Natural killer cell (primary cell): ENCODE results near the gene ALCAM. TPM values are rescaled to one million over a fixed set of nuclear protein-coding genes. Genes with fewer than 3 reads are reported as not detected.

Source experiments
- ATAC-seq, 3 donors: fragments of 150-1000 bp in 2 of 3; fragments of 200-7000 bp in 1 of 3; cut with Tn5 transposase; 1 replicate in 1 of 3; 2 replicates in 2 of 3; pipeline ENCODE4 v1.10.0; 2021; ENCODE audit warnings: mild to moderate bottlenecking in 2 of 3, moderate library complexity in 2 of 3
- DNase-seq, 2 donors: peaks; one replicate each; pipeline versions ENCODE4 v3.0.0 to v3.0.0-alpha.2; 2013 to 2021; ENCODE audit warnings: mixed read lengths in 1 of 2
- H3K27ac ChIP-seq: one replicate; pipeline ENCODE4 v1.5.1; 2013; ENCODE audit warnings: mild to moderate bottlenecking, low read length
- H3K27me3 ChIP-seq: one replicate; pipeline ENCODE4 v1.6.1; 2013; ENCODE audit warnings: low read length; ENCODE audit not compliant: control insufficient read depth, insufficient read depth
- H3K36me3 ChIP-seq: one replicate; pipeline ENCODE4 v1.6.1; 2013; ENCODE audit warnings: low read length; ENCODE audit not compliant: control insufficient read depth, insufficient read depth
- H3K4me1 ChIP-seq: one replicate; pipeline ENCODE4 v1.6.1; 2013; ENCODE audit warnings: low read length; ENCODE audit not compliant: control insufficient read depth, insufficient read depth
- H3K4me3 ChIP-seq: one replicate; pipeline ENCODE4 v1.5.1; 2013; ENCODE audit warnings: low read length
- H3K9me3 ChIP-seq: one replicate; pipeline ENCODE4 v1.6.1; 2013; ENCODE audit warnings: low read length; ENCODE audit not compliant: control insufficient read depth, insufficient read depth
- H3K27ac Mint-ChIP-seq, 2 donors: one replicate each; pipeline ENCODE4 v1.8.0; 2022; ENCODE audit warnings: mild to moderate bottlenecking in 2 of 2, mixed read lengths in 2 of 2, moderate library complexity in 1 of 2
- H3K27me3 Mint-ChIP-seq, 2 donors: one replicate each; pipeline ENCODE4 v1.8.0; 2022; ENCODE audit warnings: low read depth in 2 of 2, mixed read lengths in 2 of 2
- H3K36me3 Mint-ChIP-seq: one replicate; pipeline ENCODE4 v1.8.0; 2022; ENCODE audit warnings: mixed read lengths
- H3K4me1 Mint-ChIP-seq, 2 donors: one replicate each; pipeline ENCODE4 v1.8.0; 2022; ENCODE audit warnings: mixed read lengths in 2 of 2
- H3K4me3 Mint-ChIP-seq: one replicate; pipeline ENCODE4 v1.8.0; 2022; ENCODE audit warnings: mild to moderate bottlenecking, moderate library complexity, mixed read lengths
- H3K9me3 Mint-ChIP-seq, 2 donors: one replicate each; pipeline ENCODE4 v1.8.0; 2022; ENCODE audit warnings: mixed read lengths in 2 of 2
- CTCF ChIP-seq: fragments of 200-600 bp; IDR thresholded peaks from one replicate; pipeline ENCODE4 v1.8.0; 2022; ENCODE audit warnings: antibody characterized with exemption
- WGBS: methylation state at CpG from one replicate; pipeline ENCODE4 v1.1.7; 2013; ENCODE audit warnings: missing lambda C conversion rate; ENCODE audit not compliant: insufficient coverage; 5-methylcytosine and 5-hydroxymethylcytosine counted together
- intact Hi-C: fragments of 100-400 bp; cut with micrococcal nuclease; formaldehyde crosslinking; loops from one replicate; pipeline ENCODE4 v1.14.2; 2022
- total RNA-seq, 4 donors: library from RNA; stranded (reverse); fragments of 120-200 nt in 1 of 4; gene quantifications; one replicate each; pipeline versions ENCODE4 v1.2.3 to v1.2.4, GENCODE V29; 2013 to 2022

ALCAM gene
- total RNA-seq, 3 donors from 2014 or later (not counting 1 experiment from before 2014, with no cell fraction given), result 1.5 to 3.0 (median 1.5) TPM

- Histone ChIP-seq H3K27ac (no peak overlapping the region), H3K36me3 (no peaks in the 10 kb centered on the region), H3K4me1 (no peaks in the 10 kb centered on the region), H3K9me3 (no peaks in the 10 kb centered on the region), H3K27me3 (no peaks in the 10 kb centered on the region), H3K4me3 (no peak overlapping the region)
- H3K27ac Mint-ChIP-seq, result no peak overlapping the region
- ATAC-seq (no peak), DNase-seq (no peak)
- no peak overlapping the region for H3K4me3 Mint-ChIP-seq
- no peaks in the 10 kb centered on the region for H3K36me3 Mint-ChIP-seq
- no peaks in the 10 kb centered on the region for H3K9me3 Mint-ChIP-seq
- H3K27me3 Mint-ChIP-seq, result no peaks in the 10 kb centered on the region
- intact Hi-C loops, result no loop called here
- no peaks in the 10 kb centered on the region for H3K4me1 Mint-ChIP-seq
- WGBS, result no CpG with 5 or more reads among the region's 1 CpG
- no peak for TF ChIP-seq CTCF
These were observed 46.7 kb downstream of the ALCAM start for GRCh38 chr3:105413343-105413887.

- H3K9me3 ChIP-seq, result no peaks in the 10 kb centered on the region
- Mint-ChIP-seq H3K27ac (no peak overlapping the region), H3K36me3 (no peaks in the 10 kb centered on the region), H3K9me3 (peaks cover 0 to 2% of the 10 kb centered on the region in 2 donors), H3K4me1 (no peaks in the 10 kb centered on the region), H3K4me3 (no peak overlapping the region), H3K27me3 (no peaks in the 10 kb centered on the region)
- WGBS, result 84% methylated on average over 4 of the region's 4 CpGs
- intact Hi-C loops, result no loop called here
- no peak for TF ChIP-seq CTCF
- H3K27ac ChIP-seq, result no peak overlapping the region
- no peaks in the 10 kb centered on the region for H3K36me3 ChIP-seq
- no peak overlapping the region for H3K4me3 ChIP-seq
- DNase-seq (no peak), ATAC-seq (no peak)
- H3K4me1 ChIP-seq, result no peaks in the 10 kb centered on the region
- no peaks in the 10 kb centered on the region for H3K27me3 ChIP-seq
These were observed 48.1 kb downstream of the ALCAM start for GRCh38 chr3:105414841-105415240.

- H3K4me1 Mint-ChIP-seq, result no peaks in the 10 kb centered on the region
- H3K4me3 Mint-ChIP-seq, result no peak overlapping the region
- Histone ChIP-seq H3K4me1 (no peaks in the 10 kb centered on the region), H3K27ac (no peak overlapping the region), H3K27me3 (no peaks in the 10 kb centered on the region), H3K36me3 (no peaks in the 10 kb centered on the region), H3K9me3 (no peaks in the 10 kb centered on the region), H3K4me3 (no peak overlapping the region)
- TF ChIP-seq CTCF, result no peak
- no peak for DNase-seq
- intact Hi-C loops, result no loop called here
- H3K27me3 Mint-ChIP-seq, result no peaks in the 10 kb centered on the region
- no peak overlapping the region for H3K27ac Mint-ChIP-seq
- ATAC-seq, result no peak
- peaks cover 2 to 3% of the 10 kb centered on the region in 2 donors for H3K9me3 Mint-ChIP-seq
- WGBS, result 100% methylated on average over 1 of the region's 1 CpG
- no peaks in the 10 kb centered on the region for H3K36me3 Mint-ChIP-seq
These were observed 49.2 kb downstream of the ALCAM start for GRCh38 chr3:105415951-105416350.
